HG03565 (cell line): ENCODE results near the gene TENT4B.

Experiments used
- ATAC-seq: cut with Tn5 transposase; IDR thresholded peaks from one replicate; pipeline ENCODE4 v1.9.1; 2021; ENCODE audit warnings: mild to moderate bottlenecking, moderate library complexity; ENCODE audit not compliant: unreplicated experiment

The TENT4B gene

DNA sequence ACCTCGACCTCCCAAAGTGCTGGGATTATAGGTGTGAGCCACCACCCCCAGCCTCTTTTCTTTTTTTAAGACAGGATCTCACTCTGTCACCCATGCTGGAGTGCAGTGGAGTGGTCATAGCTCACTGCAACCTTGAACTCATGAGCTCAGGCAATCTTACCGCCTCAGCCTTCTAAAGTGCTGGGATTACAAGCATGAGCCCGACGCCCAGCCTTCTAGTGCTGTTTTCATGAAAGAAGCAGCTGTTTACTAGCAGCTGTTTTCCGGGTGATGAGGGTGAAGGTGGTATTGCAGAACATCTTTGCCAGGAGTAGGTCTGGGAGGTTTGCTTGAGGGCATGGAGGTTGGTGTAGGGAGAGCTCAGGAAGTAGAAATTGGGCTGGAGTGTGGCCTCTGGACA is 115.2 kb downstream of the TENT4B start:
- ATAC-seq, result no peak

DNA sequence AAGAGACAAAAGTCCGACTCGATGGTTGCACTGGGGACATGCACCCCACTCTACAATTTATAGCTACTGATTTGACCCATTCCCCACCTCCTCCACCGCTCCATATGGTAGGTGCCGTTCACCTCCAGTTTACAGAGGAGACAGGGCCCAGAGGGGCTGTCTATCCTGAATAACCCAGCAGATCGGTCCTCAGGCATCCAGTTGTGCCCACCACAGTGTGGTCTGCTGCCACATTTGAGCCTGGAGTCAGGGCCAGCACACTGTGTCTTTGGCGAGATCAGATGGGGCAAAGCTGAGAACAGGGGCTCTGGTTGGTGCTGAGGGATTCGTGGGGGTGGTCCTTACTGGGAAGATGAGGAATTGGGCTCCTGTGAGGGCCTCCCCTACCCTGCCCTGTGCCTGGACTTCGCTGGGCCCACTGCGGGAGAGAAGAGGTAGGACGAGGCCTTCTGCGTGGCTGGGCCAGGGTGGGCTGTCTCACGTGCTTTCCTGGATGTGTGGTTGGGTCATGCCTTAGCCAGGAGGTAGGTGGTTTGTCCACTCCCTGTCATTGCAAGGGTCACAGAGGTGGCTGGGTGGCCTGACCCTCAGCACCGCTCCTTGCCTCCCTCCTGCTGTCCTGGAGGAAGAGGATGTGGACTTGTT is 116.1 kb downstream of the TENT4B start:
- ATAC-seq, result no peak

DNA sequence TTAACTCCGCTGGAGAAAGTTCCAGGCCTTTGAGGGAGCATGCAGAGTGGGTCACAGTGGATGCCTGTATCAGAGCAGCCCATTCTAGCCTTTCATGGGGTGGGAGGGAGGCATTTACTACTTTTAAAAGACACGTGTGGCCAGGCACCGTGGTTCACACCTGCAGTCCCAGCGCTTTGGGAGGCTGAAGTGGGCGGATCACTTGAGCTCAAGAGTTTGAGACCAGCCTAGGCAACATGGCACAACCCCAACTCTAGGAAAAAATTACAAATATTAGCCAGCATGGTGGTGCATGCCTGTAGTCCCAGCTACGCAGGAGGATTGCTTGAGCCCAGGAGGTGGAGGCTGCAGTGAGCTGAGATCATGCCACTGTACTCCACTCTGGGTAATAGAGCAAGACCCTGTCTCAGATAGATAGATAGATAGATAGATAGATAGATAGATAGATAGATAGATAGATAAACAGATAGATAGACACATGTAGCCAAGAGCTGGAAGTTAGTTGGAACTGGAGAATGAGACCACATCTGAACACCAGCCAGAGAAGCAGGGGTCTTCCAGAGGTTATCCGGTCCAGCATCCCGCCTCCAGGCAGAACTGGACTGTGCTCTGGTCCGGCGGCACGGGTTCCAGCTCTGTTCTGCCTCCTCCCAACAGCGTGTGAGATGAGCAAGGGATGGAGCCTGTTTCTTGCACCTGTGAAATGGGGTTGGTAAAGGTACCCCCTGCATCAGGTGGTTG is 116.8 kb downstream of the TENT4B start:
- no peak for ATAC-seq

DNA sequence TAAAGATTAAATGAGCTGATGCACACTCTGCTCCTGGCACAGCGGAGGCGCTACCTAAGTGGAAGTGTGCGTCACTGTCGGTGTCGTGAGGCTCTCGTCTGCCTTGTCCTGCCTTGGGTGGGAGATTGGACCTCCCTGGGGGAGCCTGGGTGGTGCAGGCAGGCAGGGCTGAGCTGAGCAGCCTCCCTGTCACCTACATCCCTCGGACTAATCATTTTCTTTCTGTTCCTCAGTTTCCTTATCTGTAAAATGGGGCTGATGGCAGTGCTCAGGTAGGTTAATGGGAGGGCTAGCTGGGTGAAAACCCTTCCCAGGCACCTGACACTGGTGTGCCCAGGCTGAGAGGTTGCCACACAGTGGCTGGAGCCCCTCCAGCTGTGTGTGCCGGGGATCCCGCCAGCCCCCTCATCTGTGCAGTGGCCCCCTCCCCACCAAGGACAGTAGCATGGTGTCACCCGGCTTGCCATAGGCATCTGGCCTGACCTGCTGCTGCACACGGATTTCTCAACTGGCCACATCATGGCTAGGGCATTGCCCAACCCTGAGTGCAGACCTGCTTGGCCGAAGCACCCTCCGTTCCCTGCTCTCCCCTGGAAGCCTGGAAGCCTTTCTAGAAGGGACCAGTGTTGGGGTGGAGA is 117.5 kb downstream of the TENT4B start:
- ATAC-seq, result no peak

DNA sequence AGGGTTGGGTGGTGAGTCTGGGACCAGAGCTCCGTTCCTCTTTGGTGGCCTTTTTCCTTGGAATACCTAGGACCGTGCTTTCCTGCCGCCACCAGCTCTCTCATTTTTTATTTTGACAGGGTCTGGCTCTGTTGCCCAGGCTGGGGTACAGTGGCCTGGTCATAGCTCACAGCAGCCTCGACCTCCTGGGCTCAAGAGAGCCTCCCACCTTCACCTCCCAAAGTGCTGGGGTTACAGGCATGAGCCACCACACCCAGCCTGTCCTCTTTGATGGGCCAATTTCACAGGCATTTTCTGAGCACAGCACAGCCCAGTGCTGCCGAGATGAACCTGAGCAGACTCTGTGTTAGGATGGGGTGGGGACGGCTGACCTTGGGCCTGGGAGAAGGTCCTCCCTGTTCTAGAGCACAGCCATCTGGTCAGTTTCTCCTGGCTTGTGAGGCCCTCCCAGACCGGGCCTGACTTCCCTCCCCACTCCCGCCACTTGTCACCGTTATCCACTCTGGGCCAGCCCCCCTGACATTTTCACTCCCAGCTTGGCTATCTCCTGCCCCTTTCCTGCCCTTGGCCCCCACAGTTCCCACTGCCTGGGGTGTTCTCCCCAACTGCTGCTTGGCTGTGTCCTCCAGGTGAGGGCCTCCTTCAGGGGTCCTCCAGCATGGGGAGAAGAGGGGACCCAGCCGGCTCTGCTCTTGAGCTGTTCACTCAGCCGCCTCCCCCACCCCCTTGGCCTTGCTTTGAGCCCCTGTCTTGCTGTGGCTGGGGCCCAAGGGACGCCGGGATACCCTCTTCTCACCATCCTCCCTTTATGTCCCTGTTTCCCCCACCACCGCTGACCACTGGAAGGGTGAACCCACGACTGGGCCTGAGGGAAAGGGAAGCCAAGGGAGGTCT is 118.3 kb downstream of the TENT4B start:
- no peak for ATAC-seq

DNA sequence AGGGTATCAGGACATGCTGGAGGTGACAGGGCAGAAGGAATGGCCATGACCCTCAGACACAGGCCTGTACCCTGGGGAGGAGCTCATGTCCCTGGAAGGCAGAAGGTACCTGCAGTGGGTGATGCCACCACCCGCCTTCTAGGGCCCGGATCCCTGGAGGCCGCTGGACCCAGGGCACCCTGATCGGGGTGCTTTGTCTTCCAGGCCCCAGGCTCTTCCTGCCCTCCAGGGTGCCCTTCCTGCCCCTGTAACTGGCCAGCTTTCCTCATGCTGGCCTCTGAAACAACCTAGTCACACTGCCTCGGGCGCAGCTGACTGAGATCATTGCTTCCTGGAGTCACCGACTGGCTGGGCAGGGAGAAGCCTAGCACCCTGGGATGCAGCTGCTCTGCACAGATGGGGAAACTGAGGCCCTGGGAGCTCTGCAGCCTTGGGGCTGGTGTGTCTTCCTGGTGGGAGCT is 119.0 kb downstream of the TENT4B start:
- no peak for ATAC-seq

DNA sequence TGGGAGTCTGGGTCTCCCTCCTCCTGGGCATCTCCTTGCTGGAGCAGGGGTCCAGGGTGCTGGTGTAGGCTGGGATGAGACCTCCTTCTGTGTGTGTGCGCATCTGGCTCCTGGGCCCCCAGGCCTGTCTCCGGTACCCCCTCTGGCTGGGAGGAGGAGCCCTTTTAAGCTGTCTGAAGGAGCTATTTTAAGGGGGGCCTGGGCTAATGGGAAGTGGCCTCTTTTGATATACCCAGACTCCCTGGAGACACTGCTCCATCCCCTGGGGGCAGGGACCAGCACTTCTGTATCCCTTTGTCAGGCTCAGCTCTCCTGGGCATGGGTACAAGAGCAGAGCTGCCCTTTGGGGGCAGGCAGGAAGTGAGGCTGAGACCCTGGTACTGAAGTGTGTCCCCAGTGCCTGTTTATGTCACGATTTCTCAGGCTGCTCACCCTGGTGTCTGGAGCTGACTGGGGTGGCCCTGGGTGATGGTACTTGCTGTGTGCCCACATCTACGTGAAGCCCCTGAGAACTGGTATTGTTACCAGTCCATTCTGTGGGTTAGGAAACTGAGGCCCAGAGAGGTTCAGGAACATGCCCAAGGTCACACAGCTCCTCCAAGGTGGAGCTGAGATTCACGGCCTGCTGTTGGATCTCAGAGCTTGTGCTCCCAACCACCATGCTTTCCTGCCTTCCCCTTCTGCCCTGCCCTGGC is 119.7 kb downstream of the TENT4B start:
- ATAC-seq, result no peak

DNA sequence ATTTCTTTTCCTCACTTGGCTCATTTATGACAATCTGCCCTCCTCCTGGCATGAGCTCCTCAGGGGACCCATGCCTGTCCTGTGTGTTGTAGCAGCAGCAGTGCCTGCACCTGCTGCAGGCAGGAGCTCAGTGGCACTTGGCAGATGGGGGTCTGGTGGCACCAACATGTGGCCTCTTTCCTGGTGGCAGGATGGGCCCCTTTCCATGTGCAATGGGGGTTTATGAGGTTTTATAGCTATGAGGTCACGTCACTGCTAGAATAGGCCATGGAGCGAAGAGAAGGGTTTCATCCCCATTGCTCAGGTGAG is 120.2 kb downstream of the TENT4B start:
- no peak for ATAC-seq

DNA sequence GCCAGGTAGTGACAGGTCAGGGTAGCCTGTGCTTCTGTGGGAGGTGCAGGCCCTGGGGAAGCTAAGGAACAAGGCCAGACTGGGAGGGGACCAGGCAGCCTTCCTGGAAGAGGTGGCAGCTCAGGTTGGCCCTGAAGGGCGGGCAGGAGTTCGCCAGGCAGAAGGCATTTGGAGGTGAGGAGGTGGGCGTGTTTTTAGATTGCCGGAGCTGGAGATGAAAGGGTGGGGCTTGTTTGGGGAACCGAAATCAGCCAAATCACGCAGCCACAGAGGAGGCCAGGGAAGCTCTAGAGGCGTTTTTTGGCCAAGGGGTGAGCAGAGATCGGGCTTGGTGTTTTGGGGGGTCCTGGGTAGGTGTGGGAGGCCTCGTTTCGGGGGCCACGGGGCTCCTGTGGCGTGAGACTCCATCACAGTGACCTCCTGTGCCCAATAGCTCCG is 120.8 kb downstream of the TENT4B start:
- peak; percentile 41 for ATAC-seq

DNA sequence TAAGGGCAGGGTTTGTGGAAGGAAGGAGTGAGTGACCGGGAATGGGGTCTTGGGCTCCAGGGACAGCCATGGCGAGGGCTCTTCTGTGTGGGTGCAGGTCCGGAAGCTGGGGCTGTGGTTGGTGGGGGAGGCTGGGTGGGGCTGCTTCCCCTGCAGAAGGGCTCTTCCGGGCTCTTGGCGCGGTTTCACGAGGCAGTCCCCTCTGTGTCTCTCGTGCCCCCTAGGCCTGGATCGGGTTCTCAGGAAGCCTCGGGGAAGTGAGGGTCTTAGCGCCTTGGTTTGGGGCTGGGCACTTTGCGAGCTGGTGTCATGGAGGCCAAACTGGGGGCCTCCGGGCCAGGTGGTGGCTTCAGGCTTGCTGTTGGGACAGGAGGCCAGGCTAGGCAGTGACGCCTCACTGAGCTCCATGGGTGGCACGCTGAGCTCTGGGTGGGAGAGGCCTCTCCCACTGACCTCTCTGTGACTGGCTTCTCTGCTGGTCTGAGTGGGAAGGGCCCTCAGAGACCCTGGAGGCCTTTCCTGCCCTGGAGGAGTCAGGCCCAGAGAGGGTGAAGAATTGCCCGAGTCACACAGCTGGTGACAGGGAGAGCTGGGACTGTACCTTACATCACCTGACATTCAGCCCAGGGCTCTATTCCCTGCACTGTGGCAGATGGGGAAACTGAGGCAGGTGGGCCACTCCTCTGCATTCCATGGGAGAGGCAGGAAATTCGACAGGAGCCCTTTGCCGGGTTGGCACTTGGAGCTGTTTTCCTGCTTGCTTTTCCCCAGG is 121.4 kb downstream of the TENT4B start:
- ATAC-seq, result no peak

DNA sequence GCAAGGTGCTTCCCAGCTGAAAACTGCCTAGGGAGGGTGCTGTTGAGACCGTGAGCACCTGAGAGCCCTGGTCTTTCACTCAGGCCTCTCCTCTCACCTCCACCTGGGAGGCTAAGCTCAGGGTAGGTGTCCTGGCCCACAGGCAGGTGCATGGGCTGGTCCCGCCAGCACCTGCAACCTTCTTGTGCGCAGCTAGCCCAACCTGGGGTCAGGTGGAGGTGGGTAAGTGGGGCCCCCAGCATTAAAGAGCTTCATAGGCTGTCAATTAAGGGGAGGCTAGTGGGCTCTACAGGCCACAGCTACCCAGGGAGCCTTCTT is 122.0 kb downstream of the TENT4B start:
- no peak for ATAC-seq

DNA sequence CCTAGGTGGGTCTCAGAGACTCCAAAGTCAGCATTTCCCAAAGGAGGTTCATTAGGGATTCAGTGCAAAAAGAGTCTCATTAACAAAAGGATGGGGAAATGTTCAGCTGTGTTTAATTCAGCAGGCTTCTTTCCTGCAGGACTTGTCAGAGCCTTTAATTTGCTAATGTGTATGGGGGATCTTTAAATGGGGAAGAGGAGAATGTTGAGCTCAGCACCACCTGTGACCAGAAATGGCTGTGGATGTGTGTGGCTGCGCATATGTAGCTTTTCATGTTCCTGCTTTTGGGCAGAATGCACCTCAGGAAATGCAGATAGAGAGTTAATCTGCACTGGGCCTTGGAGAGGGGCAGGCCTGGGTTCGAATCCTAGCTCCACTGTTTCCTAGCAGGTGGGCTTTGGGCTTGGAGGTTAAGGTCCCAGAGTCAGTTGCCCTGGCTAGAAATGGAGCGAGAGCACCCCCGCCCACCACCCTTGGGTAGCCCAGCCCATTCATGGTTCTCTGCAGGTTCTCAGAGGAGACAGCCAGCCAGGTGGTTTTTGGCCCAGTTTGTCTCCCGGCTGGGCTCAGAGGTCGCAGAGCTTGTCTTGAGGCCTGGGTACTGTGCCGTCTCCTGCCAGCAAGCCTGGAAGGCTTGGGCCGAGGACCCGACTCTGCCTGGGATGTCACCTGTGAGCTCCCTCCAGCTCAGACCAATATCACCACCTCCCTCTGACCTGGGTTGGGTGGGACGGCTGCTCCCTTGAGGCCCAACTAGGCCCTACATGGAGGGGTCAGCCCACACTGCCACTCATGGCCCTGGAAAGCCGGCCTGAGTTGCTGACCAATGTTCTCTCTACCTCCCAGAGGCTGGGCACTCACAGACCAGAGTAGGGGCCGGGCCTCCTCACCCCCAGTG is 122.6 kb downstream of the TENT4B start:
- no peak for ATAC-seq

DNA sequence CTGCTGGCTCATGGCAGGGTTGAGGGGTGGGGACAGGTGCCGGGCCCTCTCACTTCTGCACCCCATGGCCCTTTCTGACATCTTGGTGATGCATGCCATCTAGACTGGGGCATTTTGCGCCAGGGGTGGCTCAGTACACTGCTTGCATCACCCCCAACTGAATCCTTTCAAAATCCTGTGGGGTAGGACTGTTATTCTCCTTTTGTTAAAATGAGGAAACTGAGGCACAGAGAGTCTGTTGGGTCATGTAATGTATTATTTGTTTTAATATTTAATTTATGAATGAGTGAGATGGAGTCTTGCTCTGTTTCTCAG is 123.2 kb downstream of the TENT4B start:
- ATAC-seq, result no peak

DNA sequence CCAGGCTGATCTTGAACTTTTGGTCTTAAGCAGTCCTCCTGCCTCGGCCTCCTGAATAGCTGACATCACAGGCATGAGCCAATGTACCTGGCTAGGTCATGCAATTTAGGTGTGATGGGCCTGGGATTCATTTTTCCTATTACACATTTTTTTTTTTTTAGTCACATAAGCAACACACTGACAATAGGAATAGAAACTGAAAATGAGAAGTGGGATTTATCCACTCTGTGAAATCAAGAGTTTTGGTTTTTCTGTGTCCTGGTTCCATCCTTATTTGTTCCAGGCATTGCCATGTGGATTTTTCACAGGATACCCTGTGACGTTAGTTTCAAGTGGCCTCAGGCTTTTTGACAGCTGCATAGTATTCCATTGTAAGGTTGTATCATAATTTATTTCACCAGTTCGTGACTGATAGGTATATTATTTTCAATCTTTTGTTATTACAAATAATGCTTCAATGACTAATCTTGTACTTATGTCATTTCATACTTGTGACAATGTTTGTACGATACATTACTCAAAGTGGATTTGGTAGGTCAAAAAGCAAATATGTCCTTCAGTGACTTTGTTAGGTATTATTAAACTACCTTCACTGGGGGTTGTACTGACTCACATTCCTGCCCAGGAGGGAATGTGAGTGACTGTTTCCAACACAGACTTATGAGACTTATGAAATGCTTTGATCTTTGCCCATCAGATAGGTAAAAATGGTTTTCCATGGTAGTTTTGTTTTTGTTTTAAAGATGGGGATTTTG is 123.9 kb downstream of the TENT4B start:
- no peak for ATAC-seq

DNA sequence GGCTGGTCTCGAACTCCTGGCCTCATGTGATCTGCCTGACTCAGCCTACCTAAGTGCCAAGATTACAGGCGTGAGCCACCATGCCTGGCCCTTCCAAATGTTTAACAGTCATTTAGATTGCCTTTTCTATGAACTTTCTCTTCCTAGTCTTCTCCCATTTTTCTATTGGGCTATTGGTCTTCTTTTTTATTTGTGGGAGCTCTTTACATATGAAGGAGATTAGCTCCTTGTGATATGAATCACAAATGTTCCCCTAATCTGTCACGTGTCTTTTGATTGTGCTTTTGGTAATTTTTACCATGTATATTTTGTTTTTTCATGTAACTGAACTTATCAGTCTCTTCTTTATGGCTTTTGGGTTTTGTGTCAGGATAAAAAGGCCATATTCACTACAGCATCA is 125.1 kb downstream of the TENT4B start:
- no peak for ATAC-seq

DNA sequence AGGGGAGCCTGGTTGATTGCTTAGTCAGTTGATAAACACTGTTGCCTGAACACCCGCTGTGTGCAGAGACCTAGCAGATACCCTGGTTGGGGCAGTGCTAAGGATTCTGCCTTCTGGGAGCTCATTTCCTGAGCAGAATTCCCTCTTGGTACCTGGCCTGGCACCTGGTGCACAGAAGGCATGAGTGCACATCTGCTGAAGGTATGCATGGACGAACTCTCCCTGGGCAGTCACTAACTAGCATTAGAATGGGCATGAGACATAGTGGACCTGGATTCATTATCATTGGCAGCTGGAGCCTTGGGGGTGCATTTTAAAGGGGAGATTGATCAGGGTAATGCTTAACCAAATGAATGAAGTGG is 126.4 kb downstream of the TENT4B start:
- no peak for ATAC-seq

DNA sequence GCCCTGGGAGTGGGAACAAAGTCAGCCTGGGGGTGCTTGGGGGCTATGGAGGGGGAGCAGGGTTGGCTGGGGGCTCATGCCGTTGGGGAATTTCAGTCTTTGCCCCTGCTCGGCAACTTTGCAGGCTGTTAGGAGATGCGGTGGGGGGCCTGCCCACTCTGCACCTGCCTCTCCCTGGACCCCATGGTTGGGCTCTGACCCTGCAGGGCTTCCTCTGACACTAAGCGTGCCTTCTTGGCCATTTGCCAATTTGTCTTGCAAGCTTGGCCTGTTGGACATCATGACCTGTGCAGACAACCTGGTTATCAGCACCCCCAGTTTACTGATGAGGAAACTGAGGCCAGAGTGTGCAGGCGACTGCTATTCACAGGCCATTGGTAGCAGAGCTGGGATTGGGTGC is 127.8 kb downstream of the TENT4B start:
- ATAC-seq, result no peak
